ENCODE results near the gene KRT34. TPM values are rescaled to one million over a fixed set of nuclear protein-coding genes. Genes with fewer than 3 reads are reported as not detected.

KRT34 gene
- polyA plus RNA-seq, 1 of the 3 experiments (the other 2 are of a cell fraction), result 0.08 TPM

- Histone ChIP-seq H3K27me3 (ENCODE audit: insufficient read depth) (no peaks in the 10 kb centered on the region), H3K27ac (ENCODE audit: low read depth in 2 of 2, low read length in 1 of 2) (no peak overlapping the region), H3K9me3 (peaks cover 6% of the 10 kb centered on the region; the same call in 1 of the 2 replicates), H3K9me2 (no peaks in the 10 kb centered on the region), H3K4me2 (no peak overlapping the region), H2AFZ (ENCODE audit: low read depth) (no peak overlapping the region), H3K4me3 (ENCODE audit: low read depth in 2 of 2, low read length in 1 of 2) (no peak overlapping the region), H3K9ac (no peak overlapping the region), H3K36me3 (replicated peaks in 1 of 2; ENCODE audit: control insufficient read depth in 1 of 2, insufficient read depth in 2 of 2, low read length in 1 of 2) (no peaks in the 10 kb centered on the region), H3F3A (replicated peaks; ENCODE audit: insufficient read depth) (no peaks in the 10 kb centered on the region), H4K20me1 (ENCODE audit: insufficient read depth) (no peaks in the 10 kb centered on the region), H3K79me2 (ENCODE audit: insufficient read depth) (no peaks in the 10 kb centered on the region), H3K4me1 (ENCODE audit: control insufficient read depth in 1 of 2, insufficient read depth in 2 of 2, low read depth in 1 of 2, low read length in 1 of 2) (no peaks in the 10 kb centered on the region)
- CTCF ChIA-PET, result interaction anchor here (1.7 kb wide), 1 partner anchor 13 kb away, joined by 4 read pairs; no protein-coding TSS in a partner anchor
- WGBS (ENCODE audit: low lambda C conversion rate), result 3% methylated on average over 3 of the region's 3 CpGs
- TF ChIP-seq SIN3A (IDR thresholded peaks at IDR 0.05; ENCODE audit: borderline replicate concordance, low read depth, low read length) (no peak), NFIC (IDR thresholded peaks at IDR 0.05; ENCODE audit: borderline replicate concordance) (no peak), TEAD4 (IDR thresholded peaks at IDR 0.05; ENCODE audit: borderline replicate concordance, insufficient read depth) (no peak), TCF12 (IDR thresholded peaks at IDR 0.05) (no peak), USF1 (IDR thresholded peaks at IDR 0.05; ENCODE audit: borderline replicate concordance, low read depth) (no peak), FOXJ3 (CRISPR knock-in tag; IDR thresholded peaks at IDR 0.05) (no peak), EP300 (IDR thresholded peaks at IDR 0.05; ENCODE audit: borderline replicate concordance in 1 of 2, low read depth in 1 of 2, low read length in 1 of 2) (no peak), GATA2 (CRISPR knock-in tag; IDR thresholded peaks at IDR 0.05) (no peak)
- POLR2A ChIA-PET, result no interaction called here
- DNase-seq, result no peak
Measured at GRCh38 chr17:41343029-41343428, 39.1 kb downstream of the KRT34 start.

- no peak for DNase-seq
- no peak for TF ChIP-seq IRF3 (IDR thresholded peaks at IDR 0.05; ENCODE audit: low read depth, low read length)
- TF ChIP-seq TEAD4 (IDR thresholded peaks at IDR 0.05; ENCODE audit: borderline replicate concordance, insufficient read depth), result no peak
- TF ChIP-seq CTCF (IDR thresholded peaks at IDR 0.05), result no peak
- H4K20me1 ChIP-seq (ENCODE audit: insufficient read depth), result no peaks in the 10 kb centered on the region
- H3K4me2 ChIP-seq, result no peak overlapping the region
- no peak overlapping the region for H3K4me3 ChIP-seq (ENCODE audit: low read depth in 2 of 2, low read length in 1 of 2)
- H3K36me3 ChIP-seq (replicated peaks in 1 of 2; ENCODE audit: control insufficient read depth in 1 of 2, insufficient read depth in 2 of 2, low read length in 1 of 2), result no peaks in the 10 kb centered on the region
- no peaks in the 10 kb centered on the region for H3K27me3 ChIP-seq (ENCODE audit: insufficient read depth)
- CTCF ChIA-PET, result interaction anchor here (1.7 kb wide), 2 partner anchors 19 to 208 kb away, joined by 5 to 10 read pairs; no protein-coding TSS in a partner anchor
- H3K9me3 ChIP-seq, result peaks cover 6% of the 10 kb centered on the region; the same call in 1 of the 2 replicates
- H3K27ac ChIP-seq (ENCODE audit: low read depth in 2 of 2, low read length in 1 of 2), result no peak overlapping the region
- H3K9me2 ChIP-seq, result no peaks in the 10 kb centered on the region
- POLR2A ChIA-PET, result no interaction called here
- no peaks in the 10 kb centered on the region for H3F3A ChIP-seq (replicated peaks; ENCODE audit: insufficient read depth)
- WGBS (ENCODE audit: low lambda C conversion rate), result 19% methylated on average over 7 of the region's 7 CpGs
- H3K9ac ChIP-seq, result no peak overlapping the region
- no peak overlapping the region for H2AFZ ChIP-seq (ENCODE audit: low read depth)
- no peaks in the 10 kb centered on the region for H3K4me1 ChIP-seq (ENCODE audit: control insufficient read depth in 1 of 2, insufficient read depth in 2 of 2, low read depth in 1 of 2, low read length in 1 of 2)
- no peaks in the 10 kb centered on the region for H3K79me2 ChIP-seq (ENCODE audit: insufficient read depth)
Measured at GRCh38 chr17:41340934-41341861, 40.9 kb downstream of the KRT34 start.
